SU-DHL-6 (cell line): ENCODE measurements around the gene WWP2.

Source experiments
- H2AFZ ChIP-seq: fragments of 200-600 bp; sonication (generic); 2 replicates; pipeline ENCODE4 v1.6.1; 2014; ENCODE audit warnings: low read depth, mild to moderate bottlenecking, moderate library complexity, mixed read lengths, antibody characterized with exemption, low read length; ENCODE audit not compliant: severe bottlenecking
- H3F3A ChIP-seq: fragments of 200-600 bp; shearing (Covaris generic); 2 replicates; pipeline ENCODE4 v1.6.0; 2016; ENCODE audit warnings: antibody characterized with exemption, mild to moderate bottlenecking; ENCODE audit not compliant: insufficient read depth
- H3K27ac ChIP-seq: fragments of 200-600 bp; sonication (generic); 2 replicates; pipeline ENCODE4 v1.5.1; 2016; ENCODE audit warnings: low read depth, mild to moderate bottlenecking, low read length, moderate library complexity, mixed read lengths
- H3K27me3 ChIP-seq: fragments of 200-600 bp; sonication (generic), shearing (Covaris generic); 2 replicates; pipeline ENCODE4 v1.6.0; 2014; ENCODE audit warnings: mild to moderate bottlenecking, low read length
- H3K36me3 ChIP-seq: fragments of 200-600 bp; sonication (generic); 2 replicates; pipeline ENCODE4 v1.6.1; 2014; ENCODE audit warnings: mild to moderate bottlenecking, low read length, mixed read lengths
- H3K4me2 ChIP-seq: fragments of 300-600, 200-600 bp; shearing (Covaris generic), sonication (generic); 2 replicates; pipeline ENCODE4 v1.6.0; 2014; ENCODE audit warnings: low read length, low read depth, mild to moderate bottlenecking; ENCODE audit not compliant: poor library complexity, severe bottlenecking
- H3K4me3 ChIP-seq: fragments of 200-600 bp; sonication (generic); 2 replicates; pipeline ENCODE4 v1.5.1; 2014; ENCODE audit warnings: antibody characterized with exemption, low read length, mild to moderate bottlenecking, mixed read lengths; ENCODE audit not compliant: insufficient read depth, poor library complexity, severe bottlenecking
- H3K79me2 ChIP-seq: fragments of 200-600 bp; sonication (generic); 2 replicates; pipeline ENCODE4 v1.6.1; 2014; ENCODE audit warnings: mild to moderate bottlenecking, low read length, moderate library complexity; ENCODE audit not compliant: insufficient read depth
- H3K9ac ChIP-seq: fragments of 200-600 bp; sonication (generic); 2 replicates; pipeline ENCODE4 v1.7.0; 2014; ENCODE audit warnings: mild to moderate bottlenecking, low read length
- H3K9me2 ChIP-seq: fragments of 200-600 bp; sonication (generic); replicated peaks from 2 replicates; pipeline ENCODE4 v1.6.1; 2014; ENCODE audit warnings: low read length; ENCODE audit not compliant: insufficient read depth
- H3K9me3 ChIP-seq: fragments of 200-600 bp; sonication (generic); 2 replicates; pipeline ENCODE4 v1.6.1; 2014; ENCODE audit warnings: low read length, mixed read lengths; ENCODE audit not compliant: insufficient read depth
- H4K20me1 ChIP-seq: fragments of 200-600 bp; sonication (generic); 2 replicates; pipeline ENCODE4 v1.6.1; 2014; ENCODE audit warnings: low read depth, mild to moderate bottlenecking, antibody characterized with exemption, low read length, moderate library complexity, mixed read lengths
- EZH2phosphoT487 ChIP-seq: fragments of 200-600 bp; sonication (generic), shearing (Covaris generic); conservative IDR thresholded peaks from 2 replicates; pipeline ENCODE4 v1.6.1; 2018; ENCODE audit warnings: mild to moderate bottlenecking, antibody characterized with exemption, low read length, moderate library complexity, mixed read lengths
- TF ChIP-seq, protein P1 (sequence below): fragments of 200-600 bp; sonication (generic); IDR thresholded peaks from one replicate; pipeline ENCODE4 v1.5.1; 2017; ENCODE audit warnings: antibody characterized with exemption, mild to moderate bottlenecking, low read length, moderate library complexity; ENCODE audit not compliant: insufficient read depth, poor library complexity, severe bottlenecking

WWP2 gene

GRCh38 chr16:69816996-69817395 is 54.9 kb downstream of the WWP2 start:
- no peak overlapping the region for H3K4me3 ChIP-seq
- no peaks in the 10 kb centered on the region for H4K20me1 ChIP-seq
- H3K36me3 ChIP-seq = no peaks in the 10 kb centered on the region
- no peaks in the 10 kb centered on the region for H3K79me2 ChIP-seq
- H3K9ac ChIP-seq = no peak overlapping the region
- no peak overlapping the region for H3K27ac ChIP-seq
- H3K9me2 ChIP-seq = no peaks in the 10 kb centered on the region
- H3F3A ChIP-seq = peaks cover 5% of the 10 kb centered on the region; the same call in 1 of the 2 replicates
- H3K9me3 ChIP-seq = no peaks in the 10 kb centered on the region
- no peak for TF ChIP-seq EZH2phosphoT487
- TF ChIP-seq, protein P1, sequence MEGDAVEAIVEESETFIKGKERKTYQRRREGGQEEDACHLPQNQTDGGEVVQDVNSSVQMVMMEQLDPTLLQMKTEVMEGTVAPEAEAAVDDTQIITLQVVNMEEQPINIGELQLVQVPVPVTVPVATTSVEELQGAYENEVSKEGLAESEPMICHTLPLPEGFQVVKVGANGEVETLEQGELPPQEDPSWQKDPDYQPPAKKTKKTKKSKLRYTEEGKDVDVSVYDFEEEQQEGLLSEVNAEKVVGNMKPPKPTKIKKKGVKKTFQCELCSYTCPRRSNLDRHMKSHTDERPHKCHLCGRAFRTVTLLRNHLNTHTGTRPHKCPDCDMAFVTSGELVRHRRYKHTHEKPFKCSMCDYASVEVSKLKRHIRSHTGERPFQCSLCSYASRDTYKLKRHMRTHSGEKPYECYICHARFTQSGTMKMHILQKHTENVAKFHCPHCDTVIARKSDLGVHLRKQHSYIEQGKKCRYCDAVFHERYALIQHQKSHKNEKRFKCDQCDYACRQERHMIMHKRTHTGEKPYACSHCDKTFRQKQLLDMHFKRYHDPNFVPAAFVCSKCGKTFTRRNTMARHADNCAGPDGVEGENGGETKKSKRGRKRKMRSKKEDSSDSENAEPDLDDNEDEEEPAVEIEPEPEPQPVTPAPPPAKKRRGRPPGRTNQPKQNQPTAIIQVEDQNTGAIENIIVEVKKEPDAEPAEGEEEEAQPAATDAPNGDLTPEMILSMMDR = no peak
- no peak overlapping the region for H2AFZ ChIP-seq
- no peak overlapping the region for H3K4me2 ChIP-seq
- H3K27me3 ChIP-seq = no peaks in the 10 kb centered on the region

- no peak overlapping the region for H3K9ac ChIP-seq
- H3K4me2 ChIP-seq = no peak overlapping the region
- no peak for TF ChIP-seq EZH2phosphoT487
- TF ChIP-seq, protein P1 = no peak
These were observed 56.9 kb downstream of the WWP2 start for GRCh38 chr16:69818891-69819545.

DNA sequence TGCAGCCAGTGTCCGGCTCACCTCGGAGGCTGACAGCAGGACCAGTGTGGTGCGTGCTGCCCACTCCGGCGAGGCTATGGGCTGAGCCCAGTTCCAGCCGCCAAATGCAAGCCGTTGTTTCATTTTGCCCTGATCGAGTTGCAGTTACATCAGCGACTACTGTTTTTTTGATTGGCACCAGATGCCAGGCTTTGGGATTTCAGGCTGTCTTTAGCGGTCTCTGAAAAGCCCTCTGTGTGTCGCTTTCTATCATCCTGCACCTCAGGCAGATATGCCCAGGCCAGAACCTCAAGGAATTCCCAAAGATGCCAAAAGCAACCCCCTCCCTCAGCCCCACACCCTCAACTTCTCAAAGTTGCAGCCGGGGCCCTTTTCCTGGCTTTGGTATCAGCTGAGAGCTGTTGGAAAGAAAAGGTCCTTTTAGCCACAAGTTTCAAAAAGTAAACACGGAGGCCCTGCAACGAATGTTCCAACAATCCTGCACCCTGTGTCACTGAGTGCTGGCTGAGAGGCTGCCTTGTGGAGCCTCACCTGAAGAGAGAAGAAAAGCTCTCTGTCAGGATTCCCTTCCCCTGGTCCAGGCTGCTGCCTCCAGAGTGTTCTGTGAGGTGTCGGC is 58.9 kb downstream of the WWP2 start:
- Histone ChIP-seq H3K79me2 (no peaks in the 10 kb centered on the region), H3K9me2 (no peaks in the 10 kb centered on the region), H3K27me3 (no peaks in the 10 kb centered on the region), H3K9me3 (no peaks in the 10 kb centered on the region), H3K9ac (no peak overlapping the region), H3K27ac (no peak overlapping the region), H4K20me1 (no peaks in the 10 kb centered on the region), H3K4me2 (no peak overlapping the region), H3K4me3 (no peak overlapping the region), H3F3A (peaks cover under 1% of the 10 kb centered on the region; the same call in 1 of the 2 replicates), H3K36me3 (no peaks in the 10 kb centered on the region), H2AFZ (no peak overlapping the region)
- TF ChIP-seq EZH2phosphoT487 = no peak
- TF ChIP-seq, protein P1 = no peak

More at GRCh38 chr16:69818891-69819545, 56.9 kb downstream of the WWP2 start:
- no peaks in the 10 kb centered on the region for H3K9me2 ChIP-seq
- no peaks in the 10 kb centered on the region for H3K79me2 ChIP-seq
- H3F3A ChIP-seq = peaks cover 5% of the 10 kb centered on the region; the same call in 1 of the 2 replicates
- no peak overlapping the region for H2AFZ ChIP-seq
- H3K4me3 ChIP-seq = no peak overlapping the region
- H3K36me3 ChIP-seq = no peaks in the 10 kb centered on the region
- H4K20me1 ChIP-seq = no peaks in the 10 kb centered on the region
- H3K27me3 ChIP-seq = no peaks in the 10 kb centered on the region
- H3K9me3 ChIP-seq = no peaks in the 10 kb centered on the region
- H3K27ac ChIP-seq = no peak overlapping the region
